Smooth muscle cell (in vitro differentiated cells): ENCODE results near the gene ZNF827. TPM values are rescaled to one million over a fixed set of nuclear protein-coding genes. Genes with fewer than 3 reads are reported as not detected.

Source experiments
- DNase-seq: peaks from one replicate; lab custom pipeline; 2025; ENCODE audit not compliant: unreplicated experiment; lab: John Stamatoyannopoulos, UW
- H2AFZ ChIP-seq: fragments of 200-600 bp; sonication (generic); 2 replicates; pipeline ENCODE4 v1.6.0; 2016; ENCODE audit warnings: antibody characterized with exemption, low read depth, mild to moderate bottlenecking
- H3F3A ChIP-seq: fragments of 200-600 bp; sonication (generic); 2 replicates; pipeline ENCODE4 v1.6.0; 2017; ENCODE audit warnings: antibody characterized with exemption, low read depth
- H3K27ac ChIP-seq: fragments of 200-600 bp; sonication (generic); 2 replicates; pipeline ENCODE4 v1.5.1; 2016; ENCODE audit warnings: low read depth, mild to moderate bottlenecking
- H3K27me3 ChIP-seq: fragments of 200-600 bp; sonication (generic); 2 replicates; pipeline ENCODE4 v1.6.1; 2016; ENCODE audit warnings: low read depth, mild to moderate bottlenecking
- H3K36me3 ChIP-seq: fragments of 200-600 bp; sonication (generic); 2 replicates; pipeline ENCODE4 v1.5.1; 2016; ENCODE audit warnings: low read depth
- H3K4me1 ChIP-seq: fragments of 200-600 bp; sonication (generic); 2 replicates; pipeline ENCODE4 v1.5.1; 2016; ENCODE audit warnings: low read depth
- H3K4me2 ChIP-seq: fragments of 200-600 bp; sonication (generic); 2 replicates; pipeline ENCODE4 v1.6.0; 2016; ENCODE audit warnings: mild to moderate bottlenecking
- H3K4me3 ChIP-seq: fragments of 200-600 bp; sonication (generic); 2 replicates; pipeline ENCODE4 v1.5.1; 2016; ENCODE audit warnings: mild to moderate bottlenecking
- H3K79me2 ChIP-seq: fragments of 200-600 bp; sonication (generic); 2 replicates; pipeline ENCODE4 v1.6.0; 2016; ENCODE audit warnings: low read depth, mild to moderate bottlenecking
- H3K9ac ChIP-seq: fragments of 200-600 bp; sonication (generic); 2 replicates; pipeline ENCODE4 v1.6.0; 2016; ENCODE audit warnings: low read depth
- H3K9me3 ChIP-seq: fragments of 200-600 bp; sonication (generic); replicated peaks from 2 replicates; pipeline ENCODE4 v1.5.1; 2016; ENCODE audit warnings: low read depth
- H4K20me1 ChIP-seq: fragments of 200-600 bp; sonication (generic); 2 replicates; pipeline ENCODE4 v1.6.0; 2016; ENCODE audit warnings: low read depth
- CTCF ChIP-seq: fragments of 200-600 bp; sonication (generic); IDR thresholded peaks from 2 replicates; pipeline ENCODE4 v1.5.1; 2017; ENCODE audit warnings: borderline replicate concordance, mild to moderate bottlenecking, antibody characterized with exemption; ENCODE audit not compliant: insufficient read depth, poor library complexity, severe bottlenecking
- WGBS: methylation state at CpG from one replicate; pipeline ENCODE4 v1.1.7; 2016; ENCODE audit warnings: low lambda C conversion rate; 5-methylcytosine and 5-hydroxymethylcytosine counted together
- polyA plus RNA-seq: library from polyadenylated mRNA; unstranded; fragments of >200 nt; fragmentation: Nextera tagmentation; extraction: Ambion mirVana; gene quantifications from 2 replicates; pipeline ENCODE4 v1.2.1, GENCODE V29; 2016
- total RNA-seq: library from RNA; depleted of rRNA; stranded (reverse); fragments of >200 nt; gene quantifications from 2 replicates; pipeline ENCODE4 v1.2.3, GENCODE V29; 2014

Gene ZNF827
- total and polyA plus RNA-seq, 2 experiments from 2014 or later, result 6.5 to 12.8 TPM

- Histone ChIP-seq H4K20me1 (peaks cover 8% of the 10 kb centered on the region), H3K4me3 (peak overlapping the region; percentile 97), H2AFZ (peak overlapping the region; percentile 97), H3K9me3 (no peaks in the 10 kb centered on the region), H3K4me1 (peaks cover 17% of the 10 kb centered on the region), H3K79me2 (peaks cover 29% of the 10 kb centered on the region), H3K9ac (peak overlapping the region; percentile 86), H3F3A (no peaks in the 10 kb centered on the region), H3K27me3 (no peaks in the 10 kb centered on the region), H3K36me3 (no peaks in the 10 kb centered on the region), H3K4me2 (peak overlapping the region; percentile 93), H3K27ac (peak overlapping the region; percentile 79)
- 1% methylated on average over 18 of the region's 18 CpGs for WGBS
- TF ChIP-seq CTCF, result no peak
- peak; percentile 21 for DNase-seq
Observed at GRCh38 chr4:145937971-145938611, 532 bp downstream of the ZNF827 start.

GRCh38 chr4:145936997-145937901 is 1.4 kb downstream of the ZNF827 start:
- Histone ChIP-seq H2AFZ (peak overlapping the region; percentile 97), H3K4me1 (peaks cover 17% of the 10 kb centered on the region), H3K36me3 (no peaks in the 10 kb centered on the region), H3K4me3 (peak overlapping the region; percentile 97), H3K4me2 (peak overlapping the region; percentile 93), H3K79me2 (peaks cover 37% of the 10 kb centered on the region), H3K27ac (peak overlapping the region; percentile 89), H3K9ac (peak overlapping the region; percentile 86), H3F3A (no peaks in the 10 kb centered on the region), H3K9me3 (no peaks in the 10 kb centered on the region), H3K27me3 (no peaks in the 10 kb centered on the region), H4K20me1 (peaks cover 12% of the 10 kb centered on the region)
- peak; percentile 78 for DNase-seq
- TF ChIP-seq CTCF, result no peak
- 0% methylated on average over 3 of the region's 95 CpGs for WGBS

- peak; percentile 61 for DNase-seq
- no peak for TF ChIP-seq CTCF
- Histone ChIP-seq H2AFZ (peak overlapping the region; percentile 47), H3F3A (no peaks in the 10 kb centered on the region), H3K79me2 (peaks cover 46% of the 10 kb centered on the region), H3K4me1 (peaks cover 17% of the 10 kb centered on the region), H3K36me3 (no peaks in the 10 kb centered on the region), H3K4me2 (peak overlapping the region; percentile 87), H3K27ac (peak overlapping the region; percentile 89), H4K20me1 (peaks cover 21% of the 10 kb centered on the region), H3K9ac (peak overlapping the region; percentile 80), H3K27me3 (no peaks in the 10 kb centered on the region), H3K4me3 (peak overlapping the region; percentile 97), H3K9me3 (no peaks in the 10 kb centered on the region)
- 1% methylated on average over 49 of the region's 70 CpGs for WGBS
Observed at GRCh38 chr4:145936142-145936996, 2.3 kb downstream of the ZNF827 start.
